GM19397 (cell line): ENCODE measurements around the gene PRMT6.
"Not testable (repeated sequence)": the region's sequence is repeated elsewhere in the genome, so short reads cannot be mapped to it uniquely, and the experiment has no call there.

ENCODE experiments used
- ATAC-seq: cut with Tn5 transposase; IDR thresholded peaks from one replicate; pipeline ENCODE4 v1.9.1; 2021; ENCODE audit warnings: mild to moderate bottlenecking, moderate library complexity; ENCODE audit not compliant: unreplicated experiment

PRMT6 gene

DNA sequence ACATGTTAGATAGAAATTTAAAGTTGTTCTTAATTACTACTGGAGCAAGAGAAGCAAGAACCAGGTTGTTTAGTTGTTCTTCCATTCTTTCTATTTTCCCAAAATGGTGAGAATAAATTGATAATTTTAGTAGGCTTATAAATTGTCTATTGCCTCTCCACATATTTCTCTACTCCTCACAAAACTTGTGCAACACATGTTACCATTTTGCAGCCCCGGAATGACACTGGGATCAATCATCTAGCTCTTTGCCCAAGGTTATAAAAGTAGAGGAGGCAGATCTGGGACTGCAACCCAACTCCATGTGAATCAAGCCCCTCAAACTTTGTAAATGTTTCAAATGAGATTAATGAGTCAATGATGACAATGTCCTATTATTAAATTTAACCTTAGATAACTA is 34.9 kb downstream of the PRMT6 start:
- no peak for ATAC-seq

DNA sequence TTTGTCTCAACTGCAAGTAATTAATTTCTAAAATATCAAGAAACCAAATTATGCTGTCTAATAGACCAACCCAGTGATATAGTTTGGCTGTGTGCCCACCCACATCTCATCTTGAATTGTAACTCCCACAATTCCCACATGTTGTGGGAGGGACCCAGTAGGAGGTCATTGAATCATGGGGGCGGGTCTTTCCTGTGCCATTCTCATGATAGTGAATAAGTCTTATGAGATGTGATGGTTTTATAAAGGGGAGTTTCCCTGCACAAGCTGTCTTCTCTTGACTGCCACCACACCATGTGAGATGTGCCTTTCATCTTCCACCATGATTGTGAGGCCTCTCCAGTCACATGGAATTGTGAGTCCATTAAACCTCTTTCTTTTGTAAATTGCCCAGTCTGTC is 36.9 kb downstream of the PRMT6 start:
- ATAC-seq: not testable (repeated sequence)

DNA sequence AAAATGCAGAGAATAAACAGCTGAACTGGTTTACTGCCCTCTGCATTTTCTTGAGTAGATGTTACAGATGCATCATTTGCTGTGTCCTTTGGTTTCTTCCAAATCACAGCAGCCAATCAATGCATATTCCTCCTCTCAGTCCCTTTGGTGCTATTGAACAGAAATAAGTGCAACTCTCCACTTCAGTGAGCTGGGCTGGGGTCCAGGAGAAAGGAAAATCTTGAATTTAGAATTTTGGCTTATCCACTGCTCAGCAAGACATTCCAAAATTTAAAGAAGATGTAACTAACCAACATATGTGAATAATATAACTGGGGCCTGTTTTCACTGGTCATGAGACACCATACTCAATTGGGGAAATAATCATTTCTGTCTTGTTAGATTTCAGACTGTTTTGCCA is 39.2 kb downstream of the PRMT6 start:
- ATAC-seq: no peak

DNA sequence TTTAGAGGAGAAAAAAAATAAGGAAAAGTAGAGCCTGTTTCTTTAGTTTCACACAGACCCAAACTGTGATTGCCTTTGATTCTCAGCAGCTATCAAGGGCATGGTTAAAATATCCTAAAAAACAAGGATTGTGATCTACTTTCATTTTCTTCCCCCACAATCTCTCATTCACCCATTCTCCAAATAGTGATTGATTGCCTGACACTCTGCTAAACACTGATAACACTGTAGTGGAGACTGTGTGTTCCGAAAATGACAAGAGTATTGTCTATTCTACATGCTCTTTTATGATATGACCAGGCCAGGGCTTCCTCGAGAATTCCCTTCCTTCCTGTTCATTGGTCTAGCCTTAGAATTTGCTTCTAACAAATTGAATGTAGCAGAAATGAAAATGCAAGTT is 40.2 kb downstream of the PRMT6 start:
- ATAC-seq: no peak

DNA sequence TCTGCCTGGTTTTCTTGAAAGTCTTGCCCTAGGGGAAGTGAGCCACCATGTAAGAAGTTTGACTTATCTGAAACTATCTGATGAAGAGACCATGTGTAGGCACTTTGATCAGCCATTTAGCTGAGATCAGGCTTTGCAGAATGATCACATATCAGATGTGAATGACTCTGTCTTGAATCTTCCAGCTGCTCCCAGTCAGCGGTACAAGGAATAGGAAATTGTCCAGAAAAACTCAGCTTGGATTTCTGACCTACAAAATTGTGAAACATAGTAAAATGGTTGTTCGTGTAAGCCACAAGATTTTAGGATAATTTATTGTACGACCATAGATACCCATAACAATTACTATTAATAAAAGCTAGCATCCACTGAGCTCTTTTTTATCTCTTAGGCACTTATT is 42.5 kb downstream of the PRMT6 start:
- ATAC-seq: no peak

DNA sequence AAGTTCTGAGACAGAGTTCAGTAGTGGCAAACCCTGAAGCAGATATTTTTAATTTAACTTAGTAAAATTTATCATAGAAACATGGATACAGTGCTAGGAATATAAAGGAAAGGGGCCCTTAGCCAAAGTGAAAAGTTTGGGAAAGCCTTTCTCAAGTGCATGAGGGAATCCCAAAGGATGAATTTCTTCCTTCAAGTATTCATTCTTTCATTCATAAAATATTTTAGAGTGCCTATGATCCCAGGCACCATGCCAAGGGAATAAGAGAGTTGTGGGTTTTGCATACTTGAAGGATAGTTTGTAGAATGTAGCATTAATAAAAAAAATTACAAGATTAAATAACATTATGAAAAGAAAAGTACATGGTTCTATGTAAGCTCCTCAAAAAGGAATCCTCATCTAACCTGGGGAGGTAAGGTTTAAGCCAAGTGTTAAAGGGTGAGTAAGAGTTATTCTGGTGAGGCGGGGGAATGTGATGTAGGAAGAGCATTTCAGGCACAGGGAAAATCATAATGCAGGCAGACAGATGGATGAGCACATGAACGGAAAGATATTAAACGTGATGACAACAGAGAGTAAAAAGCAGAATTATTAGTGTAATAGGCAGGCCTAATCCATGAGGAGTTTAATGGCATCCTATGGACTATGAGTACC is 44.0 kb downstream of the PRMT6 start:
- no peak for ATAC-seq

DNA sequence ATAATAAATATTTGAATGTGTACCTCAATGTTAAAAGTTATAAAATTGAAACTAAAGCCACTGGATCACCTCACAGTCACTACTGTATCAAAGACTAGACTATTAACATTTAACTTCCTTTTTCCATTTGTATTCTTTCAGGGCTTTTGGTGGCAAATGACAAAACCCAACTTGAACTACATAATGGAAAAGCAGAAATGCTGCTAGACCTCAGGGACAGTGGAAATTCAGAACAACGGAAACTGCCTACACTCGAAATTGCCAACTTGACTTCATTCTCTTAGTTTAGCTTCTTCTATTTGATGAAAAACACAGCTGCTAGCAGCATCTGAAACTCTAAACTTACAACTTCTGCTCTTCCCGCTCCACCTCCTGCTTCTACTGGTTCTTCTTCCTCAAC is 49.4 kb downstream of the PRMT6 start:
- ATAC-seq: no peak
